Cardiac septum (tissue), 1 donor: Measurements from ENCODE around the gene BCL2. TPM values are rescaled to one million over a fixed set of nuclear protein-coding genes. Genes with fewer than 3 reads are reported as not detected.
"Not testable (repeated sequence)": the region's sequence is repeated elsewhere in the genome, so short reads cannot be mapped to it uniquely, and the experiment has no call there.

ENCODE experiments used
- DNase-seq: peaks from one replicate; pipeline ENCODE4 v3.0.0-alpha.2; 2020; ENCODE audit warnings: low spot score
- intact Hi-C: fragments of 100-400 bp; cut with DNase I; formaldehyde crosslinking; loops from one replicate; pipeline ENCODE4 v1.14.0; 2022
- long read RNA-seq: library from polyadenylated mRNA; unstranded; transcript quantifications from one replicate; pipeline ENCODE4 v2.0.0, GENCODE V29; 2021
- total RNA-seq: library from RNA; stranded (reverse); fragmentation: NEBNext Ultra II Directional; extraction: Animal tissue kit (Norgen Biotek cat#: 25700); gene quantifications from one replicate; pipeline ENCODE4 v1.2.1, GENCODE V29; 2021
- donor health status: DM: no; HTN: no; CAD: no.

The BCL2 gene
- 25.9 TPM for total RNA-seq
- long read RNA-seq, full-length matches to known transcripts = 6 of 16 reads
- long read RNA-seq, partial matches to known transcripts = 1 of 16 reads
- long read RNA-seq, other reads (novel, unspliced or antisense) = 9 of 16 reads

- no peak for DNase-seq
- intact Hi-C loops = loop anchor here (2.0 to 5.0 kb wide), 2 partner anchors 137 to 187 kb away; no protein-coding TSS in a partner anchor
These were observed at the start of gene BCL2 for GRCh38 chr18:63319383-63320122. Gene BCL2 (minus strand): TSS chr18:63319769.

- no peak for DNase-seq
- intact Hi-C loops = no loop called here
These were observed 49.0 kb upstream of the BCL2 start for GRCh38 chr18:63368611-63369010.

GRCh38 chr18:63367053-63367953 lies 47.7 kb upstream of the BCL2 start, which contains the start of gene KDSR:
Gene KDSR (minus strand): TSS chr18:63367206. CDS start chr18:63367118, 88 bp downstream.
- intact Hi-C loops = no loop called here
- DNase-seq = peak; percentile 95

- peak; percentile 83 for DNase-seq
- intact Hi-C loops = loop anchor here (1.0 kb wide), 1 partner anchor 56 kb away; the partner anchor contains the start of gene VPS4B
These were observed 46.9 kb upstream of the BCL2 start for GRCh38 chr18:63366213-63367052.

- intact Hi-C loops = loop anchor here (1.0 kb wide), 1 partner anchor 56 kb away; the partner anchor contains the start of gene VPS4B
- DNase-seq = no peak
These were observed 46.3 kb upstream of the BCL2 start for GRCh38 chr18:63365876-63366212.

- intact Hi-C loops = no loop called here
- DNase-seq = no peak
These were observed 44.4 kb upstream of the BCL2 start for GRCh38 chr18:63363951-63364350.

GRCh38 chr18:63363420-63363819 lies 43.9 kb upstream of the BCL2 start:
- DNase-seq, intact Hi-C loops: not testable (repeated sequence)

- no peak for DNase-seq
- intact Hi-C loops = no loop called here
These were observed 36.8 kb upstream of the BCL2 start for GRCh38 chr18:63356272-63356896.

- intact Hi-C loops = no loop called here
- DNase-seq = no peak
These were observed 30.7 kb upstream of the BCL2 start for GRCh38 chr18:63350230-63350629.

GRCh38 chr18:63348508-63349136 lies 29.1 kb upstream of the BCL2 start:
- DNase-seq = no peak
- intact Hi-C loops = no loop called here

- DNase-seq = no peak
- intact Hi-C loops = no loop called here
These were observed 27.1 kb upstream of the BCL2 start for GRCh38 chr18:63346480-63347183.

GRCh38 chr18:63346031-63346430 lies 26.5 kb upstream of the BCL2 start:
- no peak for DNase-seq
- intact Hi-C loops = no loop called here

GRCh38 chr18:63344918-63345317 lies 25.3 kb upstream of the BCL2 start:
- intact Hi-C loops = loop anchor here (1.0 kb wide), 1 partner anchor 94 kb away; no protein-coding TSS in a partner anchor
- DNase-seq = no peak

- intact Hi-C loops = no loop called here
- no peak for DNase-seq
These were observed 24.7 kb upstream of the BCL2 start for GRCh38 chr18:63344263-63344662.

- no peak for DNase-seq
- intact Hi-C loops = no loop called here
These were observed 22.6 kb upstream of the BCL2 start for GRCh38 chr18:63342206-63342605.

- DNase-seq = no peak
- intact Hi-C loops = no loop called here
These were observed 20.4 kb upstream of the BCL2 start for GRCh38 chr18:63339920-63340484.

- intact Hi-C loops = no loop called here
- DNase-seq = no peak
These were observed 17.0 kb upstream of the BCL2 start for GRCh38 chr18:63336366-63337099.
